Measurements from ENCODE around the gene STPG1.

Gene STPG1

DNA sequence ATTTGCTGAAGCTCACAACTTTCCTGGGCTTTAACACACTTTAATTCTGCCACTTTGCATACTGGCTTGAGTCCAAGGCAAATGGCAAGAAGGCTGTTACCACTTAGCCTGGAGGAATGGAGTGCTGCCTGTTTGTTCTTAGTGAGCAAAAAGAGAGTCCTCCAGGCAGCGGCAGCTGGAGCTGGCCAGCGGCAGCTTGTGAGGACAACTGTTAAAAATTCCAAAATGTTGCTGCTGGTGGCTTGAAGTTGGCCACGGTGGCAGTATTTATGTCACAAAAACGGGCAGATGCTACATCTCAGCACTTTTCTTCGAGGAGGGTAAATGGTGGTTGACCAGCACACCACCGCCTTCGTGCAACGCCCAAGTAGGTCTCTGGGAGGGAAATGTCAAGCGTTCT, 27.3 kb downstream of the STPG1 start:
- no peak for DNase-seq (ENCODE audit: low spot score)
- in situ Hi-C loops (cut with MboI; ENCODE audit: low pct_unique_long_range_greater_than_20kb, low sequenced_read_pairs, unreplicated experiment): no loop called here
- TF ChIP-seq, protein P1, sequence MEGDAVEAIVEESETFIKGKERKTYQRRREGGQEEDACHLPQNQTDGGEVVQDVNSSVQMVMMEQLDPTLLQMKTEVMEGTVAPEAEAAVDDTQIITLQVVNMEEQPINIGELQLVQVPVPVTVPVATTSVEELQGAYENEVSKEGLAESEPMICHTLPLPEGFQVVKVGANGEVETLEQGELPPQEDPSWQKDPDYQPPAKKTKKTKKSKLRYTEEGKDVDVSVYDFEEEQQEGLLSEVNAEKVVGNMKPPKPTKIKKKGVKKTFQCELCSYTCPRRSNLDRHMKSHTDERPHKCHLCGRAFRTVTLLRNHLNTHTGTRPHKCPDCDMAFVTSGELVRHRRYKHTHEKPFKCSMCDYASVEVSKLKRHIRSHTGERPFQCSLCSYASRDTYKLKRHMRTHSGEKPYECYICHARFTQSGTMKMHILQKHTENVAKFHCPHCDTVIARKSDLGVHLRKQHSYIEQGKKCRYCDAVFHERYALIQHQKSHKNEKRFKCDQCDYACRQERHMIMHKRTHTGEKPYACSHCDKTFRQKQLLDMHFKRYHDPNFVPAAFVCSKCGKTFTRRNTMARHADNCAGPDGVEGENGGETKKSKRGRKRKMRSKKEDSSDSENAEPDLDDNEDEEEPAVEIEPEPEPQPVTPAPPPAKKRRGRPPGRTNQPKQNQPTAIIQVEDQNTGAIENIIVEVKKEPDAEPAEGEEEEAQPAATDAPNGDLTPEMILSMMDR (IDR thresholded peaks at IDR 0.05; ENCODE audit: extremely low read depth, insufficient read depth, missing control alignments): no peak

DNA sequence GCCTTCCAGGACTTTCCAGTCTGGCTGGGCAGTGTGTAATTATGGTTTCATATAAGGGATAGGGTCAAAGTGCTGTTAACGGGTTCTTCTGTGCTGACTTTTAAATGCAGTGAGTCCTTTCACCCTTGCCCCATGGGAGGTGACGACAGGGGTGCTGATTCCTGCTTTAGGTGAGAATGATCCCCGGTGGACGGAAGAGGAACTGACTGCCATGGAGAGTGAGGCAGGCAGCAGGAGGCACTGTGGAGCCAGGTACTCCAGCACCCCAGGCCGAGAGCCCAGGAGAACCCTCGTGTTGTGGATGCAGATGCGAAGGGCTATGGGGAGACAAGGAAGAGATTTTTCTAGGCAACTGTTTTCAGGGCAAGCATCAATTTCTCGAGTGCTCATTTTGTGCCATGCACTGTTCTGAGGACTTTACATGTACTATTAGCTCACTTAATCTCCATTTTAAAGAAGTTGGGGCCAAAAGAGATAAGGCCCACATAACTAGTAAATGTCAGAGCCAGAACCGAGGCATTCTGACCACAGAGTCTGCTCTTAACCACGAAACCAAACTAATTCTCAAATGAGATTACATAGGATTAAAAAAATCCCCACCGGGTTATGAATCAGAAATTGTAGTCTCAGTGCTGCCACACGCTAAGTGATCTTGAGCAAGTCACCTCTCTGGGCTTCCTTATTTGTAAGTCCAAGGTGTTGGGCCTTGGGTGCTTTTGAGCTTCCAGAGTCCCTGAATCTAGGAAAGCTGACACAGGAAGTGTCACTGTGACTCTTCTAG, 28.2 kb downstream of the STPG1 start:
- TF ChIP-seq, protein P1 (IDR thresholded peaks at IDR 0.05; ENCODE audit: extremely low read depth, insufficient read depth, missing control alignments): peak; percentile 78
- in situ Hi-C loops (cut with MboI; ENCODE audit: low pct_unique_long_range_greater_than_20kb, low sequenced_read_pairs, unreplicated experiment): no loop called here
- DNase-seq (ENCODE audit: low spot score): no peak

DNA sequence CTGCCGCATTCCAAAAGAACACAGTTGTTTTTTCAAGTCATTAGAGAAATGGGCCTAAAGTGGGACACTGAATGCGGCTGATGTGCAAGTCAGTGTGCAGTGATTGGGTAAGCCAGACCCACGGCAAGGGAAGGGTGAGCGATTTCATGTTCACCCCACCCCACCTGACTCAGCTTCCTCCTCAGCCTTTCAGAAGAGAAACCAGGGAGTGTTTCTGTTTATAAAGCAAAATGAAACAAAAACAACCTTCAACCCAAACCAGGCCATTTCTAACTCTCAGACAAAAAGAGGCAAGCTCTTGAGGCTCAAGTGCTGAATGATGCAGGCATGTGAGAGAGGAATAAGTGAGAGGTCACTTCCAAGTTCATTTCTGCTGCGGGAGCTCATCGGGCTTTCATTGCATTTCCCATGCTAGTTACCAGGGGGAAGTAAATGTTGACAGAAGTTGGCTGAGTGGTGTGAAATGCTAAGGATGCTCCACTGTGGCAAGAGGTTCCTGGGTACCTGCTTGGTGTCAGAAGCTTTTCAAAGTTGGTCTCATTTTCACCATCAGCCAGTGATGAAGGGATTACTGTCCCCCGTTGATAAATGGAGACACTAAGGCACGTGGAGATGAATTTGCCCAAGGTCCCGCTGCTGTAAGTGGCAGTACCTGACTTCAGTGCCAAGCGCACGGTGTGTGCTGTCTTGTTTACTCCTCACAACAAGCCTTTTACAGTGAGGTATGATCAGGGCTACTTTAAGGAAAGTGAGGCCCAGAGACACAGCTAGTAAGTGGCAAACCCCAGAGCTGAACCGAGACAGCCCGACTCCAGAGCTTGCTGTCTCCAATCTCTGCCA, 29.1 kb downstream of the STPG1 start:
- peak; percentile 58 for DNase-seq (ENCODE audit: low spot score)
- TF ChIP-seq, protein P1 (IDR thresholded peaks at IDR 0.05; ENCODE audit: extremely low read depth, insufficient read depth, missing control alignments): no peak
- in situ Hi-C loops (cut with MboI; ENCODE audit: low pct_unique_long_range_greater_than_20kb, low sequenced_read_pairs, unreplicated experiment): no loop called here

DNA sequence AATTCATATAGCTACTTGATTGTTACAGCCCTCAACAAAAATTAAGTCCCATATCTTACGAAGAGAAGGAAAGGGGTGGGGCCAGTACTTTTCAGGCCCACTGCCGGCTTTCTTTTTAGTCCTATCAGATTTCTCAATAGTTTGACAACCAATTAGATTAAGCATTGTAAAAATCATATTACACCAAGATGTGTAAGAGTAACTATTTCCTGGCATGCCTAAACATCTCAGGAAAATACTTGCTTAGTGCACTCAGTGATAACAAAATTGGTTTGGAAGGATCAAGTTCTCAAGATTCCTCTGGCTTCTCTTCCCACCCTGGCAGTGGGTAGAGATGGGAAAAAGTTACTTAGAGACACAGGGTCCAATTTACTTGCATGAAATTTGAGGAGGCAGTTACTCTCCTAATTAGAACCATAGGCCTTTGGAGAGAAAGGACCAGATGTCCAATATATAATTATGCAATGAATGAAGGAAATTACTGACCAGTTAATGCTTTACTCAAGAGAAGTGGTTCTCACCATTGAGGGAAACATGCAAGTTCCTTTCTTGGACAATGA, 30.1 kb downstream of the STPG1 start:
- DNase-seq (ENCODE audit: low spot score): no peak
- in situ Hi-C loops (cut with MboI; ENCODE audit: low pct_unique_long_range_greater_than_20kb, low sequenced_read_pairs, unreplicated experiment): no loop called here
- TF ChIP-seq, protein P1 (IDR thresholded peaks at IDR 0.05; ENCODE audit: extremely low read depth, insufficient read depth, missing control alignments): no peak

DNA sequence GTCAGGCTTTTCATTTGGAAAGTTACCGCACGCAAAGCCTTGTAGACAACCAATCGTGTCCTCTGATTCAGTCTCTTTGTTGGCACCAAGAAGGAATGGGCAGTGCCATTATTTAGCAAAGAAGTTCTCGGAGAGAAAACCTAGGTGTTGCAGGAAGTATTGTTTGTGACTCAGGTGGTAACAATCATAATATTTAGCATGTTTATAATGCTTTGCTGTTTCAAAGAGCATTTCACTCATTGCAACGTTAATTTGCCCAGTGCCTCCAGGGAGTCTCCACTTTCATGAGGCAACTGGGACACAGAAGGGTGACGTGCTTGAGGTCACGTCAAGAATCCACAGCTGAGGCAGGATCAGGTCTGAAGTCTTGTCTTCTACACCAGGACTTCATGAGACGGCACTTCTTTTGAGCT, 31.4 kb downstream of the STPG1 start:
- in situ Hi-C loops (cut with MboI; ENCODE audit: low pct_unique_long_range_greater_than_20kb, low sequenced_read_pairs, unreplicated experiment): no loop called here
- no peak for DNase-seq (ENCODE audit: low spot score)
- TF ChIP-seq, protein P1 (IDR thresholded peaks at IDR 0.05; ENCODE audit: extremely low read depth, insufficient read depth, missing control alignments): no peak

DNA sequence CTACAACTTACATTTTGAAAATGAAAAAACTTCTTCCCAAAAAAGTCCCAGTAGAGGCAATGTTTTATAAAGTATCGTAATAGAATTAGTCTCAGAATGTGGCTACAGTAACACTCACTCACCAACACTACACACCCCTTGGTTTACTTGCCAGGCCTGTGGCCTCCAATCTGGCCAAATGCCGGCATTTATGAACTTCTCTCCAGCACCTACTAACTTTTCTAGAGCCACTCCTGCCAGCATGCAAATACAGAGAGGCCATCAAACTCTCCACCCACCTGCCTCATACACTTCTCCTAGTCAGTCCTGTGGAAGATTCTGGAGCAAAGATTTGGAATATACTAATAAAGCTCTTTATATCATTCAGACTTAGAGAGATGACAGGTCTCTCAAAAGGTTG, 32.3 kb downstream of the STPG1 start:
- TF ChIP-seq, protein P1 (IDR thresholded peaks at IDR 0.05; ENCODE audit: extremely low read depth, insufficient read depth, missing control alignments): no peak
- DNase-seq (ENCODE audit: low spot score): no peak
- in situ Hi-C loops (cut with MboI; ENCODE audit: low pct_unique_long_range_greater_than_20kb, low sequenced_read_pairs, unreplicated experiment): no loop called here
